Measurements from ENCODE around the gene SMDT1. TPM values are rescaled to one million over a fixed set of nuclear protein-coding genes. Genes with fewer than 3 reads are reported as not detected.
A peak's percentile ranks its signal among the peaks of the same experiment; 100 is the strongest.
"Not testable (repeated sequence)": the region's sequence is repeated elsewhere in the genome, so short reads cannot be mapped to it uniquely, and the experiment has no call there.

The SMDT1 gene
- total RNA-seq, 1 donor from 2014 or later: 67.9 TPM

- peak; percentile 10 for TF ChIP-seq CTCF (IDR thresholded peaks at IDR 0.05)
- no peak for DNase-seq (ENCODE audit: extremely low spot score, unreplicated experiment)
- Mint-ChIP-seq H3K36me3 (ENCODE audit: unreplicated experiment) (peaks cover 13% of the 10 kb centered on the region), H3K27ac (ENCODE audit: unreplicated experiment) (no peak overlapping the region), H3K9me3 (ENCODE audit: unreplicated experiment) (peaks cover 16% of the 10 kb centered on the region), H3K27me3 (ENCODE audit: unreplicated experiment) (no peaks in the 10 kb centered on the region), H3K4me1 (ENCODE audit: unreplicated experiment) (no peaks in the 10 kb centered on the region), H3K4me3 (ENCODE audit: unreplicated experiment) (no peak overlapping the region)
These were observed 35.2 kb downstream of the SMDT1 start for GRCh38 chr22:42114721-42115120.

- Mint-ChIP-seq H3K36me3 (ENCODE audit: unreplicated experiment) (peaks cover 13% of the 10 kb centered on the region), H3K9me3 (ENCODE audit: unreplicated experiment) (peaks cover 16% of the 10 kb centered on the region)
- H3K27ac Mint-ChIP-seq (ENCODE audit: unreplicated experiment); H3K4me3 Mint-ChIP-seq (ENCODE audit: unreplicated experiment); H3K4me1 Mint-ChIP-seq (ENCODE audit: unreplicated experiment); H3K27me3 Mint-ChIP-seq (ENCODE audit: unreplicated experiment); DNase-seq (ENCODE audit: extremely low spot score, unreplicated experiment): not testable (repeated sequence)
These were observed 35.9 kb downstream of the SMDT1 start for GRCh38 chr22:42115420-42115830.

GRCh38 chr22:42116848-42117424 lies 37.4 kb downstream of the SMDT1 start:
- no peak for DNase-seq (ENCODE audit: extremely low spot score, unreplicated experiment)
- Mint-ChIP-seq H3K27me3 (ENCODE audit: unreplicated experiment) (no peaks in the 10 kb centered on the region), H3K36me3 (ENCODE audit: unreplicated experiment) (peaks cover 13% of the 10 kb centered on the region)

GRCh38 chr22:42120231-42121021 lies 40.9 kb downstream of the SMDT1 start:
- H3K27me3 Mint-ChIP-seq (ENCODE audit: unreplicated experiment); H3K9me3 Mint-ChIP-seq (ENCODE audit: unreplicated experiment); H3K4me3 Mint-ChIP-seq (ENCODE audit: unreplicated experiment); DNase-seq (ENCODE audit: extremely low spot score, unreplicated experiment); H3K4me1 Mint-ChIP-seq (ENCODE audit: unreplicated experiment); H3K27ac Mint-ChIP-seq (ENCODE audit: unreplicated experiment); H3K36me3 Mint-ChIP-seq (ENCODE audit: unreplicated experiment): not testable (repeated sequence)

More at GRCh38 chr22:42116848-42117424, 37.4 kb downstream of the SMDT1 start:
- Mint-ChIP-seq H3K4me1 (ENCODE audit: unreplicated experiment) (no peaks in the 10 kb centered on the region), H3K4me3 (ENCODE audit: unreplicated experiment) (no peak overlapping the region), H3K27ac (ENCODE audit: unreplicated experiment) (no peak overlapping the region), H3K9me3 (ENCODE audit: unreplicated experiment) (peaks cover 16% of the 10 kb centered on the region)
- no peak for TF ChIP-seq CTCF (IDR thresholded peaks at IDR 0.05)

GRCh38 chr22:42123529-42123928 lies 44.0 kb downstream of the SMDT1 start:
- H3K27ac Mint-ChIP-seq (ENCODE audit: unreplicated experiment); H3K4me1 Mint-ChIP-seq (ENCODE audit: unreplicated experiment); H3K27me3 Mint-ChIP-seq (ENCODE audit: unreplicated experiment); DNase-seq (ENCODE audit: extremely low spot score, unreplicated experiment); H3K4me3 Mint-ChIP-seq (ENCODE audit: unreplicated experiment); H3K36me3 Mint-ChIP-seq (ENCODE audit: unreplicated experiment); H3K9me3 Mint-ChIP-seq (ENCODE audit: unreplicated experiment): not testable (repeated sequence)

- no peak for TF ChIP-seq CTCF (IDR thresholded peaks at IDR 0.05)
- no peak overlapping the region for H3K4me3 Mint-ChIP-seq (ENCODE audit: unreplicated experiment)
- H3K27me3 Mint-ChIP-seq (ENCODE audit: unreplicated experiment): peaks cover 2% of the 10 kb centered on the region
- DNase-seq (ENCODE audit: extremely low spot score, unreplicated experiment): no peak
- no peak overlapping the region for H3K27ac Mint-ChIP-seq (ENCODE audit: unreplicated experiment)
- no peaks in the 10 kb centered on the region for H3K36me3 Mint-ChIP-seq (ENCODE audit: unreplicated experiment)
- no peaks in the 10 kb centered on the region for H3K9me3 Mint-ChIP-seq (ENCODE audit: unreplicated experiment)
- no peaks in the 10 kb centered on the region for H3K4me1 Mint-ChIP-seq (ENCODE audit: unreplicated experiment)
These were observed 48.1 kb downstream of the SMDT1 start for GRCh38 chr22:42127606-42128005.

- not testable (repeated sequence) for H3K27ac Mint-ChIP-seq (ENCODE audit: unreplicated experiment); H3K9me3 Mint-ChIP-seq (ENCODE audit: unreplicated experiment); H3K36me3 Mint-ChIP-seq (ENCODE audit: unreplicated experiment); H3K4me1 Mint-ChIP-seq (ENCODE audit: unreplicated experiment); H3K27me3 Mint-ChIP-seq (ENCODE audit: unreplicated experiment); H3K4me3 Mint-ChIP-seq (ENCODE audit: unreplicated experiment); DNase-seq (ENCODE audit: extremely low spot score, unreplicated experiment)
These were observed 48.5 kb downstream of the SMDT1 start for GRCh38 chr22:42128007-42128406.

- not testable (repeated sequence) for H3K4me3 Mint-ChIP-seq (ENCODE audit: unreplicated experiment); H3K4me1 Mint-ChIP-seq (ENCODE audit: unreplicated experiment); H3K36me3 Mint-ChIP-seq (ENCODE audit: unreplicated experiment); H3K9me3 Mint-ChIP-seq (ENCODE audit: unreplicated experiment); H3K27ac Mint-ChIP-seq (ENCODE audit: unreplicated experiment); H3K27me3 Mint-ChIP-seq (ENCODE audit: unreplicated experiment); DNase-seq (ENCODE audit: extremely low spot score, unreplicated experiment)
These were observed 49.5 kb downstream of the SMDT1 start for GRCh38 chr22:42128776-42129694.

GRCh38 chr22:42130182-42130581 lies 50.7 kb downstream of the SMDT1 start:
- DNase-seq (ENCODE audit: extremely low spot score, unreplicated experiment); H3K4me1 Mint-ChIP-seq (ENCODE audit: unreplicated experiment); H3K27ac Mint-ChIP-seq (ENCODE audit: unreplicated experiment); H3K9me3 Mint-ChIP-seq (ENCODE audit: unreplicated experiment); H3K4me3 Mint-ChIP-seq (ENCODE audit: unreplicated experiment); H3K36me3 Mint-ChIP-seq (ENCODE audit: unreplicated experiment); H3K27me3 Mint-ChIP-seq (ENCODE audit: unreplicated experiment): not testable (repeated sequence)

All from osteocyte (in vitro differentiated cells).